GM19467 (cell line): ENCODE results near the gene TNIK.
"Not testable (repeated sequence)": the region's sequence is repeated elsewhere in the genome, so short reads cannot be mapped to it uniquely, and the experiment has no call there.

Experiments used
- ATAC-seq: cut with Tn5 transposase; IDR thresholded peaks from one replicate; pipeline ENCODE4 v1.9.1; 2021; ENCODE audit warnings: mild to moderate bottlenecking, moderate library complexity; ENCODE audit not compliant: unreplicated experiment

TNIK gene

GRCh38 chr3:171388527-171388926 lies 71.7 kb downstream of the TNIK start:
- no peak for ATAC-seq

GRCh38 chr3:171387062-171387461 lies 73.1 kb downstream of the TNIK start:
- no peak for ATAC-seq

- ATAC-seq: no peak
These were observed 75.1 kb downstream of the TNIK start for GRCh38 chr3:171385086-171385485.

GRCh38 chr3:171384101-171384891 lies 75.9 kb downstream of the TNIK start:
- ATAC-seq: no peak

DNA sequence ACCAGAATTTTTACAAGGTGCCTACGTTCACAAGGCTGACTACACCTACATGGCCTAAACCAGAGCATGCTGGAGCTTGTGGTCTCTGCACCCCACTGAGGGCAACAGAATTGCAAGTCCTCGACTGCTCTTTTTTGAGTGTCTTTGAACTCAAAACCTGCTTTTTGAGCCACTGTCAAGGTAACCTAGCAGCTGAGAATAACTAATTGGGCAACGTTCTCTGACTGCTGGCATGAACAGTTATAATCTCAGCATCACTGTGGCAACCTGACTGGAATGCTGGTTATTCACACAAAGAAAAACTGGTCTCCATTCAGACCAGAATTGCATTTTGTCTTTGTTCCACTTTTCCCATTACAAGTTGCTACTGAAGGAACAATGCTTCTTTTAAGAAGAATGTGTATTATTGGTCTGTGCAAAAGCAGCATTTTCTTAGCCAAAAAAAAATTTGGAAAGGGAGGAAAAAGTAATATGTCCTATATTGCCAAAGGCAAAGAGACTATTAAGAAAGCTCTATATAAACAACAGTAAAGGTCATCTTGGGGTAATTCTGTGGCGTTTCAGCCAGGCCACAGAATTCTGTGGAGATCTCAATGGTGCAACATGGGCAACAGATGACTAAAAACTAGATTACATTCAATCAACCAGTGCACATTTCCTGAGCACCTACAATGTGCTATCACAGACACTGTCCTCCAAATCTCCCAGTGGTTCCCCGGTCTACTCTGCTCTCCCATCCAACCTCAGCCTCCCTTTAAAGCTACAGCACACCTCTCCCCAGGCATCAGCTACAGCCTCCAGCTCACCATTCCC lies 76.8 kb downstream of the TNIK start:
- ATAC-seq: no peak

DNA sequence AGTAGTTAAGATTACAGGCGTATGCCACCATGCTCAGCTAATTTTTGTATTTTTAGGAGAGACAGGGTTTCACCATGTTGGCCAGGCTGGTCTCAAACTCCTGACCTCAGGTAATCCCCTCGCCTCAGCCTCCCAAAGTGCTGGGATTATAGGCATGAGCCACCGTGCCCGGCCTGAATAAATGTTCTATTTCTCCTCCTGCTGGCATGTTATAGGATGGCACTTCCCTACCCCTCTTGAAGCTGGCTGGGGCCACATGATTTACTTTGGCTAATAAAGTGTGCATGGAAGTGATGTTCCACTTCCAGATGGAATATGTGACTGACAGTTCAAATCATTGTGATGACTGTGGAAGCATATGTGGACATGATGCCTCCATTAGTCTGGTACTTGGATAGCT lies 77.9 kb downstream of the TNIK start:
- not testable (repeated sequence) for ATAC-seq

DNA sequence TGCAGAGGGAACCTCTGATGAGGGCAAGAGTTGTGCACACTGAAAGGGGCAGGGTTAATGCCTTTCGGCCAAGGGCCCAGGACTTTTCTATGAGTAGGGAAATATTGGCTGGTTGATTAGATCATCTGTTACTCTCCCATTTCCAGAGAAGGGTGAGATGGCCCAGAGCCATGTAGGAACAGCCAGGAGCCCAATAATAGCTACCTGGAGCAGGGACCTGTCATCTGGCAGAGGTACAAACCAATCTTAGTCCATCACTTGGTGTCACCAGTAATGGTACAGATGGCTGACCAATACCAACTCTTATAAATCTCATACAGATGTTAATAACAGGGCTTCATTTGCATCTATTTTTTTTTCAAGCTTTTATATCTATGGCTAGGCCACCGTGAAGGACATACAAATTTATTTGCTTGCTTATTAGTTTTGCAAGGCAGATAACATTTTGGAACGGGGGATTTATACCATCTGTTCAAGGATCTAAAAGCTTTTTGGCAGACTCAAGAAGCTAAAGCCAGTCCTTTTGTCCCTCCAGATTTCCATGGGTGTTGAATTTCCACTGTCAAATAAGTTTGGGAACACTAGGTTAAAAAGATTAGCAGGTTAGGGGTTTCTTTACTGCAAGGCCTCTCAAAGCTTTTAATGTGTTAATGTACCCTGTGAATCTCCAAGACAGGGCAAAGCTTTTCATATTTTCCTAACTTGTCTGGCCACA lies 79.3 kb downstream of the TNIK start:
- ATAC-seq: no peak

- no peak for ATAC-seq
These were observed 80.2 kb downstream of the TNIK start for GRCh38 chr3:171379961-171380483.

DNA sequence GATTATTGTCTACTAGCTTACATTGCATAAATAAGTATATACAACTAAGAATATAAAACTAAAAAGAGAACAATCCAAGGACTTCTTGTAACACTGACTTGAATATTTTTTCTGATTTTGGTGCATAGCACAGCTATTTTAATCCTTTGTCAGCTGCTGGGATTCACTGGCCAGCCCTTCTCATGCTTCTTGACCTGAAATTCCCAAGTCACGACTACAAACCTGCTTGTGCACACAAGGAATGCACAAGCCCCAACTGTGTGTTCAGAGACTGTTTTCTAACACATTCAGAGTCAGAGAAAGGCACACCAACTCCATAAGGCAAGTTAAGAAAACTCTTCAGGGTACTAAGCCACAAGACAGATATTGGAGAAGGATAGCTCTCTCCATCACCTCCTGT lies 80.9 kb downstream of the TNIK start:
- ATAC-seq: no peak

- ATAC-seq: no peak
These were observed 81.6 kb downstream of the TNIK start for GRCh38 chr3:171378586-171378985.

DNA sequence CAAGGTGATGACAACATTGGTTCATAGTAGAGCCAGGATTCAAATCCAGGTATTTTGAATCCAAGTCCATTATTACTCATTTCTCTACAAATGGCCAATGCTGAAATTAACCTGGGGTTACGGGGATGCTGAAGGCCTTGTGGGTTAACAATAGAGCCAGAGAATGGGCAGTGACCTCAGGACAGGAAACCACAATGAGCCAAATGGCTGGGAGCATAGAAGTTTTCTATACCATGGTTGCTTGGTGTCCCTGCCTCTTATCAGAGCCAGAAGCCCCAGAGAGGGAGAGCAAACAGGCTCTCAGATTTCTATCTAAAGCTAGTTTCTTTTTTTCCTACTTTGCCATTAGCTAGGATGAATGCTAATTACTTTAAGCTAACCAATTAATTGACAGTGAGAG lies 82.3 kb downstream of the TNIK start:
- no peak for ATAC-seq

GRCh38 chr3:171376596-171376947 lies 83.6 kb downstream of the TNIK start:
- no peak for ATAC-seq

GRCh38 chr3:171375666-171376595 lies 84.3 kb downstream of the TNIK start:
- ATAC-seq: no peak

DNA sequence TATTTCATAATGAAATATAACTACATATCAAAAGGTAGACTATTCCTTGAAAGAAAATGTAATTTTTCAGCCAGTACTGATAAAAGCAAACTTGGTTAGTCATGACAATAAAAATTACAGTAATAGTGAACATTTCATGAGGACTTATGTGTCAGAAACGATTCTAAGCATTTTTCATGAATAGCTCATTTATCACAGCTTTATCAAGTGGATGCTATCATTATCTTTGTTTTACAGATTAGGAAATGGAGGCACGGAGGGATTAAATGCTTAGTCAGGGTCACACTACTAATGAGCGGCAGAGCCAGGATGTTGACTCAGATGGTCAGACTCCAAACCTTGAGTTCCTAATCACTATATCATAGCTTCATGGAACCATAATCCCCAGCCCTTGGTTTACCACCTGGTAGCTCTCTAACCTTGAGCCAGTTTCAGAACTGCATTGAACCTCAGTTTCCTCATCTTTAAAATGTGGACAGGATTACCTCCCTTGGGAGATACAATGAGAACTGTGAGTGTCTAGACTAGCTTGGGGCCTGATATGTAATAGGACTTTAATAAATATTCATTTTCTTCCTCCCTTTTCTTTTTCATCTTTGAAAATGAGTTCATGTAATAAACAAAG lies 85.4 kb downstream of the TNIK start:
- ATAC-seq: no peak

DNA sequence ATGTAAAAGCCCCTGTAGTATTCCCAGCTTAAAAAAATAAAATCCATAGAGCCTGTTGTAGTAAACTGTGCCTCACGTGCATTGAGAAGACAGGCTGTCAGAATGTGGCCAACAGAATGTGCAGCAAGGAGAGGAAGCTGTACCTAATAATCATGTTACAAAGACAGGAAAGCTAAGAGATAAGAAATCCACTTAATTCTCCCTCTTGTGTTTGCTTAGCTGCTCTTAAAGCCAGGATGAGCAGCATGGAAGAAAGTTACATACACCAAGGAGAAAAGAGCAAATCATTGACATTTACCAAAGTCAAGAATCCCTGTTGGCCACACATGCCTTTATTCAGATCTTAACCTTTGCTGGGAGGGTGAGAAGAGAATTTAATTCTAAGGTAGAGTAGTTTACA lies 85.9 kb downstream of the TNIK start:
- ATAC-seq: no peak

- no peak for ATAC-seq
These were observed 86.5 kb downstream of the TNIK start for GRCh38 chr3:171373711-171374110.

DNA sequence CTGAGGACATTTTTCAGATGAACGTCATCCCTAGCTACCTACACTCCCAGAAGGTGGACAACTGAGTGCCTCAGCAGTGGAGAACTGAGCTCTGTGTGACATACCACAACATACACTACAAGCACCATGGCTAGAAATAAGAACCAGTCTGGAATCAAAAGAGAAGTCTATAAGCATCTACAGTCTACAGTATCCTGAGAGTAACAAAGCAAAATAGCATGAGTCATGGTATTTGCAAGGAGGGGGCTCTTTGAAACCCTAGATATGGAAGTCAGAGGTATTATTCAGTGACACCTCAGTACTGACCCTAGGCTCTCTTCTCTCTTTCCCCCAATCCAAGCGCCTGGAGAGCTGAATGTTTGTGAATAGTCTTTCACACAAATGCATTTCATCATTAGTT lies 87.5 kb downstream of the TNIK start:
- no peak for ATAC-seq

- no peak for ATAC-seq
These were observed 88.9 kb downstream of the TNIK start for GRCh38 chr3:171371354-171371753.

DNA sequence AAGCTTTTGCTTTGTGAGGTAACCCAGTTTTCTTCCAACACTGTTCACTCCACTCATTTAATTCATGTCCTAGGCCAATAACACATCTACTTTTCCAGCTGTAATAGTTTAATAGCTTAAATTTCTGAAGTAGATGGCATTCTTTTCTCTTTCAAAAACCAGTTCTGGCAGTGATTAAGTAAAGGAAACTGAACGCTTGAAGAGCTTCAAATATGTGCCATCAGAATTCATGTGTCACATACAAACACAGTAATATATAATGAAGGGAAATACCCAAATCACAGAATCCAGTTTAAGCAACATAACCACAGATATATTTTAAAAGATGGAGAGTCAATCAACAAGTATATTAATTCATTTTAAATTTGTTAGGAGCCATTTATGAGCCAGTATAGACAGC lies 91.0 kb downstream of the TNIK start:
- ATAC-seq: no peak

DNA sequence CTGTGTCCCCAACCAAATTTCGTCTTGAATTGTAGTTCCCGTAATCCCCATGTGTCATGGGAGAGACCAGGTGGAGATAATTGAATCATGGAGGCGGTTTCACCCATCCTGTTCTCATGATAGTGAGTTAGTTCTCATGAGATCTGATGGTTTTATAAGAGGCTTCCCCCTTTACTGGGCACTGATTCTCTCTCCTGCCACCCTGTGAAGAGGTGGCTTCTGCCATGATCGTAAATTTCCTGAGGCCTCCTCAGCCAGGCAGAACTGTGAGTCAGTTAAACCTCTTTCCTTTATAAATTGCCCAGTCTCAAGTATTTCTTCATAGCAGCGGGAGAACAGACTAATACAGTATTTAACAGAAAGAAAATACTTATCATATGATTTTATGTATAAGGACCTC lies 93.5 kb downstream of the TNIK start:
- ATAC-seq: not testable (repeated sequence)
